ENCODE data around the gene FAM20C.

- TF ChIP-seq, protein P1, sequence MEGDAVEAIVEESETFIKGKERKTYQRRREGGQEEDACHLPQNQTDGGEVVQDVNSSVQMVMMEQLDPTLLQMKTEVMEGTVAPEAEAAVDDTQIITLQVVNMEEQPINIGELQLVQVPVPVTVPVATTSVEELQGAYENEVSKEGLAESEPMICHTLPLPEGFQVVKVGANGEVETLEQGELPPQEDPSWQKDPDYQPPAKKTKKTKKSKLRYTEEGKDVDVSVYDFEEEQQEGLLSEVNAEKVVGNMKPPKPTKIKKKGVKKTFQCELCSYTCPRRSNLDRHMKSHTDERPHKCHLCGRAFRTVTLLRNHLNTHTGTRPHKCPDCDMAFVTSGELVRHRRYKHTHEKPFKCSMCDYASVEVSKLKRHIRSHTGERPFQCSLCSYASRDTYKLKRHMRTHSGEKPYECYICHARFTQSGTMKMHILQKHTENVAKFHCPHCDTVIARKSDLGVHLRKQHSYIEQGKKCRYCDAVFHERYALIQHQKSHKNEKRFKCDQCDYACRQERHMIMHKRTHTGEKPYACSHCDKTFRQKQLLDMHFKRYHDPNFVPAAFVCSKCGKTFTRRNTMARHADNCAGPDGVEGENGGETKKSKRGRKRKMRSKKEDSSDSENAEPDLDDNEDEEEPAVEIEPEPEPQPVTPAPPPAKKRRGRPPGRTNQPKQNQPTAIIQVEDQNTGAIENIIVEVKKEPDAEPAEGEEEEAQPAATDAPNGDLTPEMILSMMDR (IDR thresholded peaks at IDR 0.05; ENCODE audit: insufficient read depth, low read length), result no peak
- TF ChIP-seq SPI1 (IDR thresholded peaks at IDR 0.05; ENCODE audit: borderline replicate concordance, low read depth) (no peak), REST (IDR thresholded peaks at IDR 0.05; ENCODE audit: insufficient replicate concordance, low read depth) (no peak), GABPA (IDR thresholded peaks at IDR 0.05; ENCODE audit: low read depth) (no peak), POLR2AphosphoS5 (IDR thresholded peaks at IDR 0.05; ENCODE audit: low read depth) (no peak)
Measured at GRCh38 chr7:234051-234707, 41.8 kb downstream of the FAM20C start.

Data from HL-60 (cell line).